IMR-90 (cell line): Measurements from ENCODE around the gene PGF. TPM values are rescaled to one million over a fixed set of nuclear protein-coding genes. Genes with fewer than 3 reads are reported as not detected.

Experiments
- ATAC-seq: fragments of 200-7000 bp; cut with Tn5 transposase; 2 replicates; pipeline ENCODE4 v1.9.1; 2020; ENCODE audit warnings: low read depth, mild to moderate bottlenecking, moderate library complexity
- BruUV-seq: library from RNA; stranded (reverse); fragments of 400-500 nt; replicated peaks from 2 replicates; lab custom pipeline; 2021; lab: Mats Ljungman, UMichigan
- CTCF ChIA-PET: fragments of 300-600 bp; formaldehyde crosslinking; extraction: SDS; loops from one replicate; lab custom pipeline; 2021; ENCODE audit warnings: antibody characterized with exemption; lab: Yijun Ruan, JAX
- POLR2A ChIA-PET: fragments of 300-600 bp; sonication (Branson Sonifier 250); formaldehyde crosslinking; loops from one replicate; lab custom pipeline; 2022; ENCODE audit warnings: antibody characterized with exemption; ENCODE audit not compliant: unreplicated experiment; lab: Charles Lee
- DNase-seq: peaks from one replicate; pipeline ENCODE4 v3.0.0; 2013
- H2AFZ ChIP-seq: replicated peaks from 2 replicates; pipeline ENCODE3; 2013; ENCODE audit warnings: low read length, mild to moderate bottlenecking; ENCODE audit not compliant: poor library complexity
- H2AK5ac ChIP-seq: 2 replicates; pipeline ENCODE4 v1.6.1; 2013; ENCODE audit warnings: low read depth, low read length, inconsistent platforms
- H2AK9ac ChIP-seq: replicated peaks from 2 replicates; pipeline ENCODE3; 2013; ENCODE audit warnings: mild to moderate bottlenecking, low read depth, low read length, moderate library complexity; ENCODE audit not compliant: poor library complexity
- H2BK120ac ChIP-seq: 2 replicates; pipeline ENCODE4 v1.6.1; 2013; ENCODE audit warnings: low read depth, low read length, inconsistent platforms
- H2BK15ac ChIP-seq: 3 replicates; pipeline ENCODE4 v1.6.1; 2013; ENCODE audit warnings: low read depth, low read length, inconsistent platforms
- H2BK20ac ChIP-seq: 2 replicates; pipeline ENCODE4 v1.6.1; 2013; ENCODE audit warnings: low read depth, mild to moderate bottlenecking, inconsistent platforms, low read length, moderate library complexity
- H2BK5ac ChIP-seq: 2 replicates; pipeline ENCODE4 v1.6.1; 2013; ENCODE audit warnings: mild to moderate bottlenecking, low read depth, low read length, inconsistent platforms; ENCODE audit not compliant: poor library complexity, severe bottlenecking
- H3K14ac ChIP-seq: replicated peaks from 2 replicates; pipeline ENCODE4 v1.6.1; 2013; ENCODE audit warnings: low read depth, low read length, inconsistent platforms
- H3K18ac ChIP-seq: 2 replicates; pipeline ENCODE4 v1.6.1; 2013; ENCODE audit warnings: low read depth, low read length, control low read depth
- H3K23ac ChIP-seq: 2 replicates; pipeline ENCODE4 v1.6.1; 2013; ENCODE audit warnings: low read depth, low read length, inconsistent platforms
- H3K27ac ChIP-seq: 2 replicates; pipeline ENCODE4 v1.5.1; 2013; ENCODE audit warnings: mild to moderate bottlenecking, control low read depth, low read length; ENCODE audit not compliant: insufficient read depth
- H3K27me3 ChIP-seq: 2 replicates; pipeline ENCODE4 v1.6.1; 2013; ENCODE audit warnings: low read length; ENCODE audit not compliant: control insufficient read depth, insufficient read depth
- H3K36me3 ChIP-seq: 2 replicates; pipeline ENCODE4 v1.6.1; 2013; ENCODE audit warnings: low read length, mixed read lengths; ENCODE audit not compliant: control insufficient read depth, insufficient read depth
- H3K4ac ChIP-seq: 2 replicates; pipeline ENCODE4 v1.6.1; 2013; ENCODE audit warnings: low read depth, low read length, inconsistent platforms
- H3K4me1 ChIP-seq: 2 replicates; pipeline ENCODE4 v1.6.1; 2013; ENCODE audit warnings: low read length, mixed read lengths; ENCODE audit not compliant: control insufficient read depth, insufficient read depth
- H3K4me2 ChIP-seq: 2 replicates; pipeline ENCODE4 v1.6.1; 2013; ENCODE audit warnings: low read depth, mild to moderate bottlenecking, control low read depth, low read length, moderate library complexity
- H3K4me3 ChIP-seq: 2 replicates; pipeline ENCODE4 v1.5.1; 2013; ENCODE audit warnings: low read depth, mild to moderate bottlenecking, control low read depth, low read length, moderate library complexity; ENCODE audit not compliant: insufficient read depth
- H3K56ac ChIP-seq: 2 replicates; pipeline ENCODE4 v1.6.1; 2013; ENCODE audit warnings: low read length, inconsistent platforms; ENCODE audit not compliant: insufficient read depth; ENCODE audit errors: extremely low read depth
- H3K79me1 ChIP-seq, 2 experiments: 2 replicates each; pipeline ENCODE4 v1.6.1; 2013; ENCODE audit warnings: low read length in 2 of 2, inconsistent platforms in 1 of 2, low read depth in 1 of 2
- H3K9ac ChIP-seq: 2 replicates; pipeline ENCODE4 v1.6.1; 2013; ENCODE audit warnings: low read depth, low read length, control low read depth
- H3K9me1 ChIP-seq: 2 replicates; pipeline ENCODE4 v1.6.1; 2013; ENCODE audit warnings: low read length, inconsistent platforms; ENCODE audit not compliant: insufficient read depth
- H3K9me3 ChIP-seq: 2 replicates; pipeline ENCODE4 v1.6.1; 2013; ENCODE audit warnings: low read length; ENCODE audit not compliant: control insufficient read depth, insufficient read depth
- H4K20me1 ChIP-seq: 2 replicates; pipeline ENCODE4 v1.6.1; 2013; ENCODE audit warnings: low read length, inconsistent platforms; ENCODE audit not compliant: insufficient read depth
- H4K5ac ChIP-seq: 2 replicates; pipeline ENCODE4 v1.6.1; 2013; ENCODE audit warnings: mild to moderate bottlenecking, low read depth, low read length, control low read depth
- H4K8ac ChIP-seq, 2 experiments: 2 replicates each; pipeline ENCODE4 v1.6.1; 2013; ENCODE audit warnings: low read depth in 2 of 2, low read length in 2 of 2, control low read depth in 1 of 2, inconsistent platforms in 1 of 2
- H4K91ac ChIP-seq: 2 replicates; pipeline ENCODE4 v1.6.1; 2013; ENCODE audit warnings: low read depth, low read length, inconsistent platforms; ENCODE audit not compliant: insufficient read depth
- CEBPB ChIP-seq: IDR thresholded peaks from 2 replicates; pipeline ENCODE4 v1.6.1; 2012; ENCODE audit warnings: low read depth, low read length, improper control_type of control experiment
- CHD1 ChIP-seq: IDR thresholded peaks from 2 replicates; pipeline ENCODE4 v1.6.1; 2012; ENCODE audit warnings: low read depth, low read length, improper control_type of control experiment
- MAFK ChIP-seq: IDR thresholded peaks from 2 replicates; pipeline ENCODE4 v1.6.1; 2012; ENCODE audit warnings: low read depth, low read length, improper control_type of control experiment
- MAZ ChIP-seq: IDR thresholded peaks from 2 replicates; pipeline ENCODE4 v1.6.1; 2012; ENCODE audit warnings: low read depth, mild to moderate bottlenecking, low read length, improper control_type of control experiment, moderate library complexity, borderline replicate concordance
- MXI1 ChIP-seq: IDR thresholded peaks from 2 replicates; pipeline ENCODE4 v1.6.1; 2012; ENCODE audit warnings: low read depth, mild to moderate bottlenecking, low read length, moderate library complexity, borderline replicate concordance
- NFE2L2 ChIP-seq: fragments of 150-350 bp; IDR thresholded peaks from 2 replicates; pipeline ENCODE4 v1.6.1; 2016; ENCODE audit warnings: low read depth, mild to moderate bottlenecking, low read length
- POLR2A ChIP-seq: IDR thresholded peaks from 2 replicates; pipeline ENCODE4 v1.6.1; 2012; ENCODE audit warnings: mild to moderate bottlenecking, low read depth, low read length
- RAD21 ChIP-seq: IDR thresholded peaks from 2 replicates; pipeline ENCODE4 v1.6.1; 2012; ENCODE audit warnings: low read length, improper control_type of control experiment
- RFX5 ChIP-seq: IDR thresholded peaks from 2 replicates; pipeline ENCODE4 v1.8.0; 2012; ENCODE audit warnings: low read depth, mild to moderate bottlenecking, low read length, moderate library complexity
- SMC3 ChIP-seq: fragments of 150-350 bp; IDR thresholded peaks from 2 replicates; pipeline ENCODE4 v1.6.1; 2016; ENCODE audit warnings: low read depth, mild to moderate bottlenecking, antibody characterized with exemption, low read length, moderate library complexity
- whole genome bisulfite sequencing, 2 experiments: methylation state at CpG; one replicate each; pipeline versions ENCODE4 v1.1.5 to v1.1.7; 2013; ENCODE audit warnings: missing lambda C conversion rate in 2 of 2; ENCODE audit not compliant: insufficient read length in 1 of 2; ENCODE audit errors: extremely low coverage in 2 of 2; 5-methylcytosine and 5-hydroxymethylcytosine counted together
- dilution Hi-C: fragments of 300-500 bp; cut with HindIII; formaldehyde crosslinking; loops from one replicate; pipeline ENCODE4 v1.14.3; 2018; ENCODE audit warnings: low sequenced_read_pairs; ENCODE audit not compliant: unreplicated experiment
- in situ Hi-C: fragments of 300-500 bp; cut with MboI; formaldehyde crosslinking; loops from 3 replicates; pipeline ENCODE4 v1.14.3; 2019; ENCODE audit warnings: low sequenced_read_pairs, inconsistent platforms, mixed read lengths
- intact Hi-C: fragments of 100-400 bp; cut with micrococcal nuclease; formaldehyde crosslinking; loops from 2 replicates; pipeline ENCODE4 v1.10.0; 2022
- polyA plus RNA-seq, 3 experiments: library from polyadenylated mRNA; depleted of rRNA; stranded (reverse); fragments of >200 nt; gene quantifications; 2 replicates each; pipeline ENCODE4 v1.2.3, GENCODE V29; 2012; ENCODE audit warnings: low replicate concordance in 1 of 3
- total RNA-seq: library from RNA; depleted of rRNA; stranded (reverse); fragments of >200 nt; gene quantifications from 2 replicates; pipeline ENCODE4 v1.2.3, GENCODE V29; 2012
- TF ChIP-seq, protein P1 (sequence below): fragments of 150-350 bp; IDR thresholded peaks from 2 replicates; pipeline ENCODE4 v1.6.1; 2016; ENCODE audit warnings: low read depth, mild to moderate bottlenecking, low read length, moderate library complexity, borderline replicate concordance
- TF ChIP-seq, protein P2 (sequence below): fragments of 150-350 bp; IDR thresholded peaks from 2 replicates; pipeline ENCODE4 v1.6.1; 2017; ENCODE audit warnings: mild to moderate bottlenecking, antibody characterized with exemption, low read length, low read depth

Gene PGF
- total and polyA plus RNA-seq, 2 of the 4 experiments (the other 2 are of a cell fraction), result 0.36 to 0.39 TPM

DNA sequence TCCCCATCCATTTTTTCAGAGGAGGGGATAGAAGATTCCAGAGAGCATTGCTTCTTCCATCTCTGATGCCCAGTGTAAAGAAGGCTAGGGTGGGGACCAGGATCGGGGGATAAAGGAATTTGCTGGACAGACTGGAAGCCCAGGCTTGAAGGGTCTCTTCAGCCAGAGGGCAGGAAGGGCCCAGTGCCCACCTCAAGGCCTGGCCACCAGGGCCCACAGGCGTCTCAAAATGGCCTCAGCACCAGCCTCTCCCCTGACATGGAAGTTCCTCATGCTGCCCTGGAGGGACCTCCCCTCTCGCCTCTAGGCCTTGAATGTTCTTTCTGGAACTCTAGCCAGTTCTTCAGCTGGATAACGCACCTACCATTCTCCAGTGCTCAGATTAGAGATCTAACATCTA is 35.1 kb downstream of the PGF start:
- ChIA-PET POLR2A (no interaction called here), CTCF (interaction anchor here (0.9 to 1.5 kb wide), 2 partner anchors 168 to 169 kb away, joined by 3 to 4 read pairs; no protein-coding TSS in a partner anchor)
- Histone ChIP-seq H2BK20ac (no peak overlapping the region), H3K18ac (no peak overlapping the region), H4K8ac (no peak overlapping the region), H2BK120ac (no peak overlapping the region), H3K36me3 (no peaks in the 10 kb centered on the region), H2BK15ac (no peak overlapping the region; the same call in 2 of the 3 replicates), H4K5ac (no peak overlapping the region), H3K4me2 (no peak overlapping the region), H3K79me1 (no peaks in the 10 kb centered on the region), H3K14ac (no peak overlapping the region), H3K4me1 (peaks cover 3% of the 10 kb centered on the region; the same call in 1 of the 2 replicates), H3K4me3 (no peak overlapping the region), H3K27ac (no peak overlapping the region), H2AK5ac (no peak overlapping the region), H2BK5ac (no peak overlapping the region), H3K27me3 (no peaks in the 10 kb centered on the region), H3K9ac (no peak overlapping the region), H2AK9ac (no peak overlapping the region), H3K9me1 (0 out of 2 replicates have a peak, but pooled peaks cover 2% of the 10 kb centered on the region), H4K91ac (no peak overlapping the region), H4K20me1 (no peaks in the 10 kb centered on the region), H3K9me3 (no peaks in the 10 kb centered on the region), H2AFZ (no peak overlapping the region), H3K56ac (no peak overlapping the region), H3K4ac (no peak overlapping the region), H3K23ac (no peak overlapping the region)
- ATAC-seq, result no peak
- DNase-seq, result no peak
- BruUV-seq, result no TSS peak
- 92% methylated on average over 2 of the region's 4 CpGs; no CpG with 5 or more reads in 1 of the 2 experiments for WGBS, 2 experiments
- intact Hi-C loops, result no loop called here
- dilution Hi-C loops, result no loop called here
- TF ChIP-seq MXI1 (no peak), CEBPB (no peak), POLR2A (no peak), MAZ (no peak), NFE2L2 (no peak), RFX5 (no peak), CHD1 (no peak), RAD21 (no peak), SMC3 (no peak), MAFK (no peak)
- TF ChIP-seq, protein P1, sequence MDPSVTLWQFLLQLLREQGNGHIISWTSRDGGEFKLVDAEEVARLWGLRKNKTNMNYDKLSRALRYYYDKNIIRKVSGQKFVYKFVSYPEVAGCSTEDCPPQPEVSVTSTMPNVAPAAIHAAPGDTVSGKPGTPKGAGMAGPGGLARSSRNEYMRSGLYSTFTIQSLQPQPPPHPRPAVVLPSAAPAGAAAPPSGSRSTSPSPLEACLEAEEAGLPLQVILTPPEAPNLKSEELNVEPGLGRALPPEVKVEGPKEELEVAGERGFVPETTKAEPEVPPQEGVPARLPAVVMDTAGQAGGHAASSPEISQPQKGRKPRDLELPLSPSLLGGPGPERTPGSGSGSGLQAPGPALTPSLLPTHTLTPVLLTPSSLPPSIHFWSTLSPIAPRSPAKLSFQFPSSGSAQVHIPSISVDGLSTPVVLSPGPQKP, result no peak
- TF ChIP-seq, protein P2, sequence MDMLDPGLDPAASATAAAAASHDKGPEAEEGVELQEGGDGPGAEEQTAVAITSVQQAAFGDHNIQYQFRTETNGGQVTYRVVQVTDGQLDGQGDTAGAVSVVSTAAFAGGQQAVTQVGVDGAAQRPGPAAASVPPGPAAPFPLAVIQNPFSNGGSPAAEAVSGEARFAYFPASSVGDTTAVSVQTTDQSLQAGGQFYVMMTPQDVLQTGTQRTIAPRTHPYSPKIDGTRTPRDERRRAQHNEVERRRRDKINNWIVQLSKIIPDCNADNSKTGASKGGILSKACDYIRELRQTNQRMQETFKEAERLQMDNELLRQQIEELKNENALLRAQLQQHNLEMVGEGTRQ, result no peak
- in situ Hi-C loops, result no loop called here
